Measurements from ENCODE around the gene GOLGA7B. TPM values are rescaled to one million over a fixed set of nuclear protein-coding genes. Genes with fewer than 3 reads are reported as not detected.

The GOLGA7B gene
- total RNA-seq, 3 donors from 2014 or later (not counting 1 experiment from before 2014, with no cell fraction given), result 4.1 to 4.6 (median 4.1) TPM

DNA sequence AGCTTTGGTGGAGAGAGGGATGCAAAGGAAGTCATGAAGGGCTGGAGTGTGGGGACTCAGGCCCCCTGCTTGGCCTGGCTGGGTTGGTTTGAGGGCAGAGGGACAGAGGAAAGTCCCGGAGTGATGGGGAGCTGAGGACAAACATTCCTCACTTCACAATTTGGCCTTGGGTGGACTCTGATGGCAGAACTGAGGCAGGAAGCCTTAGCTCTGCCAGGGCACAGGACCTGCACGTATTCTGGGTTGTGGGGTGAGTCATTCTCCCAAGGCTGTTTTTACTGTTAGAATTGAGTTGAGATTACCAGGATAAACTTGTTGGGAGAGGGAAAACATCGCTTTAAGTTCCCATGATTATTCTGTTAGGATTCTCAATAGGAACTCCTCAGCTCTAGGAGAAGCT lies 2.6 kb downstream of the GOLGA7B start:
- Mint-ChIP-seq H3K4me1 (peaks cover 19 to 32% of the 10 kb centered on the region in 2 donors), H3K27me3 (ENCODE audit: low read depth in 2 of 2) (peaks cover 3 to 6% of the 10 kb centered on the region in 2 donors), H3K27ac (no peak overlapping the region), H3K9me3 (no peaks in the 10 kb centered on the region), H3K36me3 (no peaks in the 10 kb centered on the region), H3K4me3 (no peak overlapping the region)
- intact Hi-C loops (cut with micrococcal nuclease), result no loop called here
- Histone ChIP-seq H3K27ac (ENCODE audit: low read length) (no peak overlapping the region), H3K4me3 (ENCODE audit: low read length) (no peak overlapping the region), H3K27me3 (ENCODE audit: control insufficient read depth, insufficient read depth, low read length) (peaks cover 6% of the 10 kb centered on the region), H3K4me1 (ENCODE audit: control insufficient read depth, insufficient read depth, low read length) (peaks cover 24% of the 10 kb centered on the region), H3K9me3 (ENCODE audit: control insufficient read depth, insufficient read depth, low read length) (no peaks in the 10 kb centered on the region), H3K36me3 (ENCODE audit: control insufficient read depth, insufficient read depth, low read length) (no peaks in the 10 kb centered on the region)
- no peak for ATAC-seq
- WGBS (ENCODE audit: insufficient coverage), result 67% methylated on average over 3 of the region's 3 CpGs
- no peak for DNase-seq
- TF ChIP-seq, protein P1, sequence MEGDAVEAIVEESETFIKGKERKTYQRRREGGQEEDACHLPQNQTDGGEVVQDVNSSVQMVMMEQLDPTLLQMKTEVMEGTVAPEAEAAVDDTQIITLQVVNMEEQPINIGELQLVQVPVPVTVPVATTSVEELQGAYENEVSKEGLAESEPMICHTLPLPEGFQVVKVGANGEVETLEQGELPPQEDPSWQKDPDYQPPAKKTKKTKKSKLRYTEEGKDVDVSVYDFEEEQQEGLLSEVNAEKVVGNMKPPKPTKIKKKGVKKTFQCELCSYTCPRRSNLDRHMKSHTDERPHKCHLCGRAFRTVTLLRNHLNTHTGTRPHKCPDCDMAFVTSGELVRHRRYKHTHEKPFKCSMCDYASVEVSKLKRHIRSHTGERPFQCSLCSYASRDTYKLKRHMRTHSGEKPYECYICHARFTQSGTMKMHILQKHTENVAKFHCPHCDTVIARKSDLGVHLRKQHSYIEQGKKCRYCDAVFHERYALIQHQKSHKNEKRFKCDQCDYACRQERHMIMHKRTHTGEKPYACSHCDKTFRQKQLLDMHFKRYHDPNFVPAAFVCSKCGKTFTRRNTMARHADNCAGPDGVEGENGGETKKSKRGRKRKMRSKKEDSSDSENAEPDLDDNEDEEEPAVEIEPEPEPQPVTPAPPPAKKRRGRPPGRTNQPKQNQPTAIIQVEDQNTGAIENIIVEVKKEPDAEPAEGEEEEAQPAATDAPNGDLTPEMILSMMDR (IDR thresholded peaks at IDR 0.05), result no peak

DNA sequence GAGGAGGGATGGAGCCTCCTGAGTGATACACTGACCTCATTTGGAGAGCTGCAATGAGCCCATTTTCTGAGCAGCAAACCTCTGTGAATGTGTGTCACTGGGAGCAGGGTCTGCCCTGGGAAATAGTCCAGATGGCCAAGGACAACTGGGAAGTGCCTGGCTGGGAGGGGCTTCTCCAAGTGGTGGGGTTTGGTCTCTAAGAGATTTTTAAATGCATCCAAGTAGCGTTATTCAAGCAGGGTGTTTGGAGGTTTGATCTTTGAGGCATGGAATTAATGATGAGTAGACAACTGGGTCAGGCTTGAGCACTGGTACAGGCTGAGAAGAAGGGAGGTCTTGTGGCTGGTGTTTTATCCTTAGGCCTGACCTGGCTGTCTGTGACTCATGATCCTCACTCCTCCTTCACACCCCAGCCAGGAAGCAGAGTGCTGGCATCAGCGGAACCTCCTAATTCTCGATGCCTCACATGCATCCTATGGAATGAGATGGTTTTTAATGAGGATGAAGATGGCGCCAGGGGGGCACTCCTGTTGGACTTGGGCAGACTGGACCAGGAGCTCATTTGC lies 3.3 kb downstream of the GOLGA7B start:
- DNase-seq (no peak), ATAC-seq (no peak)
- peaks cover 24 to 35% of the 10 kb centered on the region in 2 donors for H3K4me1 Mint-ChIP-seq
- no peaks in the 10 kb centered on the region for H3K9me3 Mint-ChIP-seq
- no peaks in the 10 kb centered on the region for H3K36me3 ChIP-seq (ENCODE audit: control insufficient read depth, insufficient read depth, low read length)
- no peaks in the 10 kb centered on the region for H3K36me3 Mint-ChIP-seq
- H3K27ac ChIP-seq (ENCODE audit: low read length), result no peak overlapping the region
- peaks cover 6% of the 10 kb centered on the region for H3K27me3 ChIP-seq (ENCODE audit: control insufficient read depth, insufficient read depth, low read length)
- WGBS (ENCODE audit: insufficient coverage), result 87% methylated on average over 4 of the region's 4 CpGs
- H3K27me3 Mint-ChIP-seq (ENCODE audit: low read depth in 2 of 2), result peaks cover 3 to 6% of the 10 kb centered on the region in 2 donors
- intact Hi-C loops (cut with micrococcal nuclease), result no loop called here
- peaks cover 24% of the 10 kb centered on the region for H3K4me1 ChIP-seq (ENCODE audit: control insufficient read depth, insufficient read depth, low read length)
- no peak overlapping the region for H3K4me3 Mint-ChIP-seq
- no peak overlapping the region for H3K27ac Mint-ChIP-seq
- no peak overlapping the region for H3K4me3 ChIP-seq (ENCODE audit: low read length)
- H3K9me3 ChIP-seq (ENCODE audit: control insufficient read depth, insufficient read depth, low read length), result no peaks in the 10 kb centered on the region
- TF ChIP-seq, protein P1 (IDR thresholded peaks at IDR 0.05), result no peak

DNA sequence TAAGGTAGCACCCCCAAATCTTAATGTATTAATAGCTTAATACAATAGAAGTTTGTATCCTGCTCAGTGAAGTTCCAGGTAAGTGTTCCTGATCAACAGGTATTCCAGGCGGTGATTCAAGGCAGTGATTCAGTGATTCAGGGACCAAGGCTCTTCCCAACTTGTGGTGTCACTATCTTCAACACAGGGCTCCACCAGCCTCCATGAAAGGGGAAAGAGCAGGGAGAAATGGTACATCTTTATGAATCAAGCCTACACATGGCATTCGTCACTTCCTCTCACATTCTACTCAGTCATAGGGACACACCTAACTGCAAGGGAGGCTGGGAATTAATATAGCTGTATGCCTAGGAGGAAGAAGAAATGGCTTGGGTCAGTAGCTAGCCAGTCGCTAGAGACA lies 5.1 kb downstream of the GOLGA7B start:
- Histone ChIP-seq H3K27me3 (ENCODE audit: control insufficient read depth, insufficient read depth, low read length) (peaks cover 6% of the 10 kb centered on the region), H3K36me3 (ENCODE audit: control insufficient read depth, insufficient read depth, low read length) (no peaks in the 10 kb centered on the region), H3K27ac (ENCODE audit: low read length) (no peak overlapping the region), H3K9me3 (ENCODE audit: control insufficient read depth, insufficient read depth, low read length) (no peaks in the 10 kb centered on the region), H3K4me3 (ENCODE audit: low read length) (no peak overlapping the region), H3K4me1 (ENCODE audit: control insufficient read depth, insufficient read depth, low read length) (peaks cover 16% of the 10 kb centered on the region)
- intact Hi-C loops (cut with micrococcal nuclease), result no loop called here
- Mint-ChIP-seq H3K4me1 (peaks cover 25 to 34% of the 10 kb centered on the region in 2 donors), H3K4me3 (no peak overlapping the region), H3K27me3 (ENCODE audit: low read depth in 2 of 2) (peaks cover 3 to 6% of the 10 kb centered on the region in 2 donors), H3K36me3 (no peaks in the 10 kb centered on the region), H3K27ac (no peak overlapping the region), H3K9me3 (no peaks in the 10 kb centered on the region)
- TF ChIP-seq, protein P1 (IDR thresholded peaks at IDR 0.05), result no peak
- DNase-seq (no peak), ATAC-seq (no peak)
- WGBS (ENCODE audit: insufficient coverage), result 82% methylated on average over 2 of the region's 3 CpGs

DNA sequence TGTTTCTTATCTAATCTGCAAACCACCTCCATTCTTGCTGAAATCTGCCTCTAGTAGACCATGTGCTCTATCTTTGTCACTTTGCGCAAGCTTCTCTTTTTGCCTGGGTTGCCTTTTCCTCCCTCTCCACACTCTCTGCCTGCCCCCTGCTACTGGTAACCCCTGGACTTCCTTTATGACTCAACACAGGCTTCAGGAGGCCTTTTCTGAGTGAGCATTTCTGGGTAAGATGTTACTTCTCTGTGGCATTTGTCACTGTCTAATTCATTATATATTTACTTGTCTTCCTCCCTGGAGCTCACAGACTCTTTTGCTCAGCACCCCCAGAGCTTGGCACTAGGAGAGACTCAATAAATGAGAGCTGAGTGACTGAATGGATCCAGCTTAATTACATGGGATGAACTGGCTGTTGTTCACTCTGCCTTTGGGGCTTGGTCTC lies 8.4 kb downstream of the GOLGA7B start:
- H3K27ac Mint-ChIP-seq, result no peak overlapping the region
- intact Hi-C loops (cut with micrococcal nuclease), result no loop called here
- H3K4me3 Mint-ChIP-seq, result no peak overlapping the region

More for the DNA sequence above, 8.4 kb downstream of the GOLGA7B start:
- H3K27me3 Mint-ChIP-seq (ENCODE audit: low read depth in 2 of 2), result peaks cover 0 to 1% of the 10 kb centered on the region in 2 donors
- Histone ChIP-seq H3K4me3 (ENCODE audit: low read length) (no peak overlapping the region), H3K4me1 (ENCODE audit: control insufficient read depth, insufficient read depth, low read length) (no peaks in the 10 kb centered on the region), H3K36me3 (ENCODE audit: control insufficient read depth, insufficient read depth, low read length) (no peaks in the 10 kb centered on the region), H3K27ac (ENCODE audit: low read length) (no peak overlapping the region), H3K27me3 (ENCODE audit: control insufficient read depth, insufficient read depth, low read length) (no peaks in the 10 kb centered on the region), H3K9me3 (ENCODE audit: control insufficient read depth, insufficient read depth, low read length) (no peaks in the 10 kb centered on the region)
- H3K4me1 Mint-ChIP-seq, result peaks cover 11 to 14% of the 10 kb centered on the region in 2 donors
- no peaks in the 10 kb centered on the region for H3K36me3 Mint-ChIP-seq
- WGBS (ENCODE audit: insufficient coverage), result 50% methylated on average over 1 of the region's 1 CpG
- peak; percentile 38 to 50 (median 39) for ATAC-seq
- DNase-seq, result no peak
- H3K9me3 Mint-ChIP-seq, result no peaks in the 10 kb centered on the region
- TF ChIP-seq, protein P1 (IDR thresholded peaks at IDR 0.05), result no peak
